OCI-LY7 (cell line): ENCODE data around the gene TMEM179. TPM values are rescaled to one million over a fixed set of nuclear protein-coding genes. Genes with fewer than 3 reads are reported as not detected.

ENCODE experiments used
- BruUV-seq: library from RNA; stranded (reverse); fragments of 400-500 nt; replicated peaks from 2 replicates; lab custom pipeline; 2021; lab: Mats Ljungman, UMichigan
- CTCF ChIA-PET: fragments of 300-600 bp; sonication (Branson Sonifier 250); formaldehyde crosslinking; loops from one replicate; lab custom pipeline; 2022; ENCODE audit warnings: antibody characterized with exemption; ENCODE audit not compliant: unreplicated experiment; lab: Charles Lee
- POLR2A ChIA-PET: fragments of 300-600 bp; sonication (Branson Sonifier 250); formaldehyde crosslinking; loops from one replicate; lab custom pipeline; 2022; ENCODE audit warnings: antibody characterized with exemption; lab: Charles Lee
- DNase-seq: peaks from one replicate; pipeline ENCODE4 v3.0.0-alpha.2; 2015; ENCODE audit warnings: low spot score
- H2AFZ ChIP-seq: fragments of 200-600 bp; sonication (generic), shearing (Covaris generic); 2 replicates; pipeline ENCODE4 v1.6.1; 2014; ENCODE audit warnings: mild to moderate bottlenecking, antibody characterized with exemption, low read length, moderate library complexity
- H3K27ac ChIP-seq: fragments of 200-600 bp; sonication (generic); 2 replicates; pipeline ENCODE4 v1.5.1; 2014; ENCODE audit warnings: mixed run types, low read depth, mild to moderate bottlenecking, moderate library complexity, low read length, inconsistent platforms; ENCODE audit not compliant: poor library complexity, severe bottlenecking
- H3K36me3 ChIP-seq: fragments of 200-600 bp; sonication (generic); 2 replicates; pipeline ENCODE4 v1.6.1; 2014; ENCODE audit warnings: mild to moderate bottlenecking, antibody characterized with exemption, low read length, moderate library complexity, mixed read lengths; ENCODE audit not compliant: insufficient read depth
- H3K4me1 ChIP-seq: fragments of 200-600 bp; sonication (generic); 2 replicates; pipeline ENCODE4 v1.5.1; 2014; ENCODE audit warnings: mild to moderate bottlenecking, low read length; ENCODE audit not compliant: insufficient read depth, poor library complexity, severe bottlenecking
- H3K4me2 ChIP-seq: fragments of 200-600 bp; sonication (generic); 2 replicates; pipeline ENCODE4 v1.6.1; 2014; ENCODE audit warnings: mild to moderate bottlenecking, low read length
- H3K4me3 ChIP-seq: fragments of 200-600 bp; sonication (generic); 2 replicates; pipeline ENCODE4 v1.5.1; 2014; ENCODE audit warnings: mild to moderate bottlenecking, low read depth, low read length; ENCODE audit not compliant: poor library complexity, severe bottlenecking
- H3K79me2 ChIP-seq: fragments of 200-600 bp; sonication (generic); 2 replicates; pipeline ENCODE4 v1.6.1; 2016; ENCODE audit warnings: low read depth, mild to moderate bottlenecking, low read length, moderate library complexity, mixed read lengths; ENCODE audit not compliant: insufficient read depth
- H3K9me2 ChIP-seq: fragments of 200-600 bp; sonication (generic); 2 replicates; pipeline ENCODE4 v1.6.1; 2016; ENCODE audit warnings: mild to moderate bottlenecking, low read length, mixed read lengths; ENCODE audit not compliant: insufficient read depth
- H3K9me3 ChIP-seq: fragments of 200-600 bp; sonication (generic); 2 replicates; pipeline ENCODE4 v1.6.1; 2014; ENCODE audit warnings: mild to moderate bottlenecking, mixed run types, low read length, mixed read lengths
- H4K20me1 ChIP-seq: fragments of 200-600 bp; sonication (generic); 2 replicates; pipeline ENCODE4 v1.6.1; 2014; ENCODE audit warnings: mild to moderate bottlenecking, antibody characterized with exemption, low read length, moderate library complexity, mixed read lengths; ENCODE audit not compliant: insufficient read depth
- EZH2phosphoT487 ChIP-seq: fragments of 200-600 bp; sonication (generic); IDR thresholded peaks from 2 replicates; pipeline ENCODE4 v1.6.1; 2018; ENCODE audit warnings: low read depth, borderline replicate concordance, mild to moderate bottlenecking, mixed run types, antibody characterized with exemption, low read length, moderate library complexity, mixed read lengths
- intact Hi-C: fragments of 100-400 bp; cut with micrococcal nuclease; formaldehyde crosslinking; loops from one replicate; pipeline ENCODE4 v1.10.0; 2022; ENCODE audit not compliant: unreplicated experiment
- total RNA-seq, 2 experiments: library from RNA; depleted of rRNA in 1 of 2; stranded (reverse); fragments of >200 nt in 1 of 2; shearing (Covaris generic) in 1 of 2; gene quantifications; 2 replicates each; pipeline ENCODE4 v1.2.3, GENCODE V29; 2014 to 2022
- TF ChIP-seq, protein P1 (sequence below): fragments of 200-600 bp; sonication (generic); conservative IDR thresholded peaks from 2 replicates; pipeline ENCODE4 v1.5.1; 2014; ENCODE audit warnings: mild to moderate bottlenecking, antibody characterized with exemption, low read length, moderate library complexity, mixed read lengths

TMEM179 gene
- total RNA-seq, 2 experiments from 2014 or later = not detected

DNA sequence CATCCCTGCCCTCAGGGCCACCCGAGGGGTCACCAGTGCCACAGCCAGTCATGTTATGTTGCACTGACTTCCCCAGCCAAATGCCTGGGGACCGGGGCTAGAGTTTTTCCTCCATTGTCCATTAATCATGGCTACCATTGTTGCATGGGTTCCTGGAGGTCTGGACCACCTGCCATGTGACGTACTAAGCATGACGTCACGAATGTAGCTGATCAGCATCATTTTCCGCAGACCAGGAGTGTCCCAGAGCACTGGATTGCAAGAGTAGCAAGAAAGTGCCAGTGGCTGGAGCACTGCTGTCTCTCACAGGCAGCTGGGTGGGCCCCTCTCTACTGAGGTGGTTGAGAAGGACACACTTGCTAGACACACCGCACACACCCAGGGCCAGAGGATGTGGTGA, 31.9 kb downstream of the TMEM179 start:
- Histone ChIP-seq H3K27ac (no peak overlapping the region), H2AFZ (no peak overlapping the region), H3K9me2 (no peaks in the 10 kb centered on the region), H3K79me2 (no peaks in the 10 kb centered on the region), H3K36me3 (no peaks in the 10 kb centered on the region), H3K4me3 (no peak overlapping the region), H3K4me1 (no peaks in the 10 kb centered on the region), H4K20me1 (no peaks in the 10 kb centered on the region), H3K4me2 (no peak overlapping the region), H3K9me3 (no peaks in the 10 kb centered on the region)
- ChIA-PET POLR2A (no interaction called here), CTCF (no interaction called here)
- intact Hi-C loops = no loop called here
- TF ChIP-seq EZH2phosphoT487 = no peak
- TF ChIP-seq, protein P1, sequence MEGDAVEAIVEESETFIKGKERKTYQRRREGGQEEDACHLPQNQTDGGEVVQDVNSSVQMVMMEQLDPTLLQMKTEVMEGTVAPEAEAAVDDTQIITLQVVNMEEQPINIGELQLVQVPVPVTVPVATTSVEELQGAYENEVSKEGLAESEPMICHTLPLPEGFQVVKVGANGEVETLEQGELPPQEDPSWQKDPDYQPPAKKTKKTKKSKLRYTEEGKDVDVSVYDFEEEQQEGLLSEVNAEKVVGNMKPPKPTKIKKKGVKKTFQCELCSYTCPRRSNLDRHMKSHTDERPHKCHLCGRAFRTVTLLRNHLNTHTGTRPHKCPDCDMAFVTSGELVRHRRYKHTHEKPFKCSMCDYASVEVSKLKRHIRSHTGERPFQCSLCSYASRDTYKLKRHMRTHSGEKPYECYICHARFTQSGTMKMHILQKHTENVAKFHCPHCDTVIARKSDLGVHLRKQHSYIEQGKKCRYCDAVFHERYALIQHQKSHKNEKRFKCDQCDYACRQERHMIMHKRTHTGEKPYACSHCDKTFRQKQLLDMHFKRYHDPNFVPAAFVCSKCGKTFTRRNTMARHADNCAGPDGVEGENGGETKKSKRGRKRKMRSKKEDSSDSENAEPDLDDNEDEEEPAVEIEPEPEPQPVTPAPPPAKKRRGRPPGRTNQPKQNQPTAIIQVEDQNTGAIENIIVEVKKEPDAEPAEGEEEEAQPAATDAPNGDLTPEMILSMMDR = no peak
- no TSS peak for BruUV-seq
- DNase-seq = no peak

GRCh38 chr14:104572024-104572626, 32.4 kb downstream of the TMEM179 start:
- no peak for DNase-seq
- H3K9me3 ChIP-seq = no peaks in the 10 kb centered on the region
- H3K9me2 ChIP-seq = no peaks in the 10 kb centered on the region
- H2AFZ ChIP-seq = no peak overlapping the region
- no peaks in the 10 kb centered on the region for H4K20me1 ChIP-seq
- H3K4me2 ChIP-seq = no peak overlapping the region
- no TSS peak for BruUV-seq
- ChIA-PET CTCF (no interaction called here), POLR2A (no interaction called here)
- intact Hi-C loops = no loop called here
- no peak for TF ChIP-seq EZH2phosphoT487
- no peak overlapping the region for H3K4me3 ChIP-seq
- no peaks in the 10 kb centered on the region for H3K36me3 ChIP-seq
- H3K79me2 ChIP-seq = no peaks in the 10 kb centered on the region
- no peak overlapping the region for H3K27ac ChIP-seq
- no peaks in the 10 kb centered on the region for H3K4me1 ChIP-seq

DNA sequence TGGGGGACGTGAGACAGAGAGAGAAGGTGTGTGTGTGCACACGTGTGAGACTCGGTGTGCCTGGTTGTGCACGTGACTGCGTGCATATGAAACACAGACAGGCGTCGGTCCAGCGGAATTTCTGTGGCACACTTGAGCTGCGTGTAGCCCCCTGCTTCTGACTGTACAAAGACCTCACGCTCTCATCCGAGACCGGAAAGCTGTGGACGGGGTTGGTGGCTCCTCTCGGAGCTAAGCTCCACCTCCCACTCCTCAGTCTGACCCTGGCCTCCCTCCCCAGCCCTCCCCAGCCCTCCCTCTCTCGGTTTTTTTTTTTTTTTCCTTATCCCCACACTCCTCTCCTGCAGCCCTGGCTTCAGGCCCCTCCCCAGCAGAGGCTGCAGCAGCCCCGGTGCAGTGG, 33.3 kb downstream of the TMEM179 start:
- DNase-seq = no peak
- ChIA-PET CTCF (no interaction called here), POLR2A (no interaction called here)
- intact Hi-C loops = no loop called here
- Histone ChIP-seq H3K9me2 (no peaks in the 10 kb centered on the region), H3K36me3 (no peaks in the 10 kb centered on the region), H3K4me1 (no peaks in the 10 kb centered on the region), H3K27ac (no peak overlapping the region), H3K4me2 (no peak overlapping the region), H3K79me2 (no peaks in the 10 kb centered on the region), H3K4me3 (no peak overlapping the region), H4K20me1 (no peaks in the 10 kb centered on the region), H3K9me3 (no peaks in the 10 kb centered on the region), H2AFZ (no peak overlapping the region)
- BruUV-seq = no TSS peak
- no peak for TF ChIP-seq EZH2phosphoT487
- TF ChIP-seq, protein P1 = no peak
